Omental fat pad (tissue), 4 donors: ENCODE measurements around the gene SLC6A3. TPM values are rescaled to one million over a fixed set of nuclear protein-coding genes. Genes with fewer than 3 reads are reported as not detected.

Source experiments
- ATAC-seq: fragments of 150-250 bp; one replicate; pipeline ENCODE4 v1.9.1; 2016; ENCODE audit warnings: mild to moderate bottlenecking, moderate library complexity; ENCODE audit not compliant: low FRiP score
- DNase-seq: peaks from one replicate; pipeline ENCODE4 v3.0.0-alpha.2; 2019; ENCODE audit warnings: low spot score
- CTCF ChIP-seq, 3 donors: fragments of 450-650 bp; IDR thresholded peaks; one replicate each; pipeline ENCODE4 v1.5.1; 2016 to 2017; ENCODE audit warnings: antibody characterized with exemption in 3 of 3, mild to moderate bottlenecking in 3 of 3, moderate library complexity in 2 of 3
- total RNA-seq, 4 donors: library from RNA; depleted of rRNA; stranded (reverse); fragments of >200 nt; gene quantifications; one replicate each; pipeline ENCODE4 v1.1.0, GENCODE V29; 2016

The SLC6A3 gene
- total RNA-seq, 4 donors from 2014 or later, result 0.32 to 1.2 (median 0.55) TPM

DNA sequence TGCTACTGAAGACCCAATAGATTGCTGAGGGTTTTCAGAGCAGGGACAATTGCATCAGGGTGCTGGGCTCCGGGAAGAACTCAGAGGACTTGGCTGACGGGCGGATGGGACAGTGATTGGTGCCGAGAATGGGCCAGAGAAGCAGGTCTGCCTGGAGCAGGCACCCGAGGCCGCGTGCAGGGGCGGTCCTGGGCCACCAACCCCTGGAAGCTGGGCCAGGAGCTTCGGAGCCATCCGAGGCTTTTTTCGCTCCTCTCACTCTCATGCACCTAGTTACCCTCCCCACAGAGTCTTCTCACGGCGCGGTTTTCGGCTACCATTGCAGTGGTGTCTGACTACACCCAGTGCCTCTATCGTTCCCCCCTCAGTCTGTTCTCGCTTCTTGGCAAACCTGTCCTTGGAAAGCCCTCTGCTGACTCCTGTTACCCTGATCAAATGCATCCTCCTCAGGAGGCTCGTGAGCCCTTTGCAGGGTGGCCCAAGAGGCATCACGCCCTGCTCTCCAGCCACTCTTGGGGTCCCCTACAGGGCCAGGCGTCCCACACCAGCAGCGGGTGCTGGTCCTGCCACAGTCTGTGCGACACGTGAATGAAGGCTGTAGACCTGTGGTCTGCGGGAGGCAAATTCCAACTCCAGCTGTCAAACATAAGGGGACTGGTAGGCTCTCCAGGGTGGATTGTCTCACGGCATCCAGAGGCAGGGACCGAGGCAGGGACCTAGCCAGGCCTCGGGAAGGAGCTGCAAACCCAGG lies 99.2 kb downstream of the SLC6A3 start:
- ATAC-seq (no peak), DNase-seq (no peak)
- TF ChIP-seq CTCF (IDR thresholded peaks at IDR 0.05), result no peak

DNA sequence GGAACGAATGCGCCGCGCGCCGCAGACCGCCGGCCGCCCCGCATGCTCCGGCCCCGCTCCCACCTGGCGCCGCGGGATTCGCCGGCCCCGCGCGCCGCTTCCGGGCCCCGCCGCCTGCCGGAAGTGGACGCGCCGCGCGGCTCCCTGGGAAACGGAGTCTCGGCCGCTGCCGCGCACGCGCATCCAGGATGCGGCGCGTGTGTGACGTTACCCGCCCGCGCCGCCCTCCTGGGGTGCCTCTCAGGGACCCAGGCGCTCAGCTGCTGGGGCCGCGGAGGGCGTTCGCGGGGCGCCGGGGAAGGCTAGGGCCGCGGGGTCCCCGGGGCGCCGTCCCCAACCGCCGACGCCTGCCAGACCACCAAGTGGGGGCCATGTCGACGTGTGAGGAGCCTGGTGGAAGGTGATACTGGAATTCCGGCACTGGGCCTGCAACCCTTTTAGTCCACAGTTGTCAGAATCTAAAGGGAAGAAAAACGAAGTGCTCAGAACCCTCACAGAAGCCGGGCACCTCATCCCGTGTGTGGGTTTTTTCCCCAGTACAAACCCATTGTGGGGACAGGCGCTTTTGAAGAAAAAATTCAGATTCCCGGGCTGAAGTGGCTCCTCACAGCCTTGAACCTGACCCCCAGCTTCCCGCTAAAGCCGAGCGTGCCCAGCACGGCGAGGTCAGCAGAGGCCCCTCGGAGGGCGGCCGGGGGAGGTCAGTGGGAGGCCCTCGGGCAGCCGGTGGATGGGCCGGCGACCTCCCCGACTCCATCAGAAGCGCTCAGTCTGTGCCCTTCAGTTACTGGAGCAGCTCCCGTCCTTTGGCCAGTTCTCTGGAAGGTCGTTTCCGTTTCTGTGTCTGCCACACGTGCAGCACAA lies 100.0 kb downstream of the SLC6A3 start, which contains the start of gene CLPTM1L:
Gene CLPTM1L (minus strand): TSS at position 125 of the 864 bp plus-strand sequence. CDS start 258 bp downstream, outside the sequence.
- TF ChIP-seq CTCF (IDR thresholded peaks at IDR 0.05), result no peak
- peak; percentile 51 for DNase-seq
- ATAC-seq, result peak; percentile 93

- peak; percentile 50 for ATAC-seq
These were observed 101.0 kb downstream of the SLC6A3 start for GRCh38 chr5:1343931-1344901.

DNA sequence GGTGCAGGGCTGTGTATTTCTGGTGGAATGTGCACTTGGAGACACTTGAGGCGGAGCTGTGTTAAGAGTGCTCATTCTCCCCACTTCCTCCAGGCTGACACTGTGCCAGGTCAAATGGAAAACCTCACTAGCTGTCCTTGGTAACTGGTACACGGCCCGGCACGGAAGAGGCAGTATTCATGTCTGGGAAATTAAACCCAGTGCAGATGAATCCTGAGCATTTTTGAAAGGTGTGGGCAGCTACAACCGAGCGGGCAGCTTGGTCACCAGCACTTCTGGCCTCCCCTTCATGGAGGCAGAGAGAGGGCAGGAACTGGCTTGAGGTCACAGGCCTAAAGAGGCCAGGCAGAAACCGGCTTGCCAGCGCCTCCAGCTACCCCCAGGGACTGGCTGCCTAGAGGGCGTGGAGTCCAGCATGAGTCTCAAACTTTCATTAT lies 101.9 kb downstream of the SLC6A3 start:
- no peak for TF ChIP-seq CTCF (IDR thresholded peaks at IDR 0.05)
- ATAC-seq (no peak), DNase-seq (no peak)

More at GRCh38 chr5:1343931-1344901, 101.0 kb downstream of the SLC6A3 start:
- DNase-seq, result no peak
- no peak for TF ChIP-seq CTCF (IDR thresholded peaks at IDR 0.05)

Other genes starting within 250 kb of the SLC6A3 start
- gene SLC6A19, start 243.8 kb downstream of the SLC6A3 start, total RNA-seq, result not detected
- not detected for gene SLC6A18, start 220.1 kb downstream of the SLC6A3 start, total RNA-seq
- not detected for gene TERT, start 150.4 kb downstream of the SLC6A3 start, total RNA-seq
- 100 to 1,000 TPM in 2 of 4 donors, 10 to 100 TPM in 2; 65.0 to 165 (median 106) TPM for gene CLPTM1L, start 100.3 kb downstream of the SLC6A3 start, total RNA-seq
- gene LPCAT1, start 78.5 kb upstream of the SLC6A3 start, total RNA-seq, result 10 to 100 TPM; 22.3 to 37.1 (median 34.5) TPM